HepG2 (cell line): ENCODE measurements around the gene TOR4A. TPM values are rescaled to one million over a fixed set of nuclear protein-coding genes. Genes with fewer than 3 reads are reported as not detected.
A peak's percentile ranks its signal among the peaks of the same experiment; 100 is the strongest.

ENCODE experiments used
- AHR ChIP-seq: IDR thresholded peaks from 2 replicates; pipeline ENCODE4 v1.6.1; 2018; ENCODE audit warnings: missing genetic modification reagents, missing compliant biosample characterization
- ARHGAP35 ChIP-seq: sonication (generic); formaldehyde crosslinking; IDR thresholded peaks from 2 replicates; pipeline ENCODE4 v1.9.0; 2022; ENCODE audit warnings: mild to moderate bottlenecking, inconsistent platforms, moderate library complexity, missing genetic modification reagents, borderline replicate concordance
- CTCF ChIP-seq: sonication (generic); formaldehyde crosslinking; IDR thresholded peaks from 2 replicates; pipeline ENCODE4 v1.5.0; 2020; ENCODE audit warnings: mild to moderate bottlenecking, missing genetic modification reagents, moderate library complexity
- E2F2 ChIP-seq: sonication (generic); formaldehyde crosslinking; IDR thresholded peaks from 2 replicates; pipeline ENCODE4 v1.4.0; 2020; ENCODE audit warnings: missing genetic modification reagents, borderline replicate concordance
- ETS1 ChIP-seq: sonication (generic); formaldehyde crosslinking; IDR thresholded peaks from 2 replicates; pipeline ENCODE4 v1.4.0; 2020; ENCODE audit warnings: missing genetic modification reagents
- HNRNPLL ChIP-seq: fragments of 200-400 bp; formaldehyde crosslinking; IDR thresholded peaks from 2 replicates; pipeline ENCODE4 v1.6.1; 2017; ENCODE audit warnings: mild to moderate bottlenecking, low read depth, low read length; ENCODE audit not compliant: poor library complexity, severe bottlenecking
- KLF6 ChIP-seq: IDR thresholded peaks from 2 replicates; pipeline ENCODE4 v1.8.0; 2016; ENCODE audit warnings: missing biosample characterization, missing genetic modification reagents
- MAF1 ChIP-seq: sonication (generic); formaldehyde crosslinking; IDR thresholded peaks from 2 replicates; pipeline ENCODE4 v1.5.0; 2020; ENCODE audit warnings: missing genetic modification reagents, borderline replicate concordance
- MEIS1 ChIP-seq: sonication (generic); formaldehyde crosslinking; IDR thresholded peaks from 2 replicates; pipeline ENCODE4 v1.9.0; 2021; ENCODE audit warnings: mild to moderate bottlenecking, missing genetic modification reagents, moderate library complexity, borderline replicate concordance
- RXRA ChIP-seq: sonication (generic); formaldehyde crosslinking; IDR thresholded peaks from 2 replicates; pipeline ENCODE4 v1.5.1; 2020; ENCODE audit warnings: missing genetic modification reagents
- UBTF ChIP-seq: sonication (generic); formaldehyde crosslinking; IDR thresholded peaks from 2 replicates; pipeline ENCODE4 v1.4.0; 2020; ENCODE audit warnings: mild to moderate bottlenecking, missing genetic modification reagents
- ZNF253 ChIP-seq: sonication (generic); formaldehyde crosslinking; IDR thresholded peaks from 2 replicates; pipeline ENCODE4 v1.8.0; 2022; ENCODE audit warnings: mild to moderate bottlenecking, missing genetic modification reagents, borderline replicate concordance
- ZNF281 ChIP-seq: sonication (generic); formaldehyde crosslinking; IDR thresholded peaks from 2 replicates; pipeline ENCODE4 v1.4.0; 2020; ENCODE audit warnings: missing genetic modification reagents, borderline replicate concordance
- ZNF30 ChIP-seq: sonication (generic); formaldehyde crosslinking; IDR thresholded peaks from 2 replicates; pipeline ENCODE4 v1.5.0; 2020; ENCODE audit warnings: mild to moderate bottlenecking, missing genetic modification reagents
- ZNF513 ChIP-seq: sonication (generic); formaldehyde crosslinking; conservative IDR thresholded peaks from 2 replicates; pipeline ENCODE4 v1.5.0; 2020; ENCODE audit warnings: missing genetic modification reagents
- polyA plus RNA-seq, 8 experiments: library from polyadenylated mRNA; depleted of rRNA in 3 of 8; stranded (reverse) in 7 of 8; unstranded in 1 of 8; fragments of >200 nt; fragmentation: Illumina TruSeq in 4 of 8; extraction: Trizol in 4 of 8; gene quantifications; 2 replicates each; pipeline versions ENCODE4 v1.2.1 to v1.2.3, GENCODE V29; 2011 to 2016; ENCODE audit warnings: low read depth in 4 of 8, missing spikeins in 1 of 8, mixed read lengths in 1 of 8; ENCODE audit not compliant: insufficient read depth in 1 of 8
- total RNA-seq, 5 experiments: library from RNA; depleted of rRNA; stranded (reverse); fragments of >200 nt; fragmentation: Illumina TruSeq; extraction: Trizol; gene quantifications; 2 replicates each; pipeline ENCODE4 v1.2.3, GENCODE V29; 2016; ENCODE audit warnings: low read depth in 1 of 5

TOR4A gene
- total and polyA plus RNA-seq, 2 of the 13 experiments (the other 11 are each of a cell fraction or from before 2014, with no cell fraction given), result 11.1 to 14.2 TPM

- TF ChIP-seq UBTF (peak; percentile 99), RXRA (CRISPR knock-in tag) (peak; percentile 63; the same call in 1 of the 2 replicates), E2F2 (CRISPR knock-in tag) (0 out of 2 replicates have a peak, but pooled peaks have one; percentile 46), ZNF513 (no peak), KLF6 (peak; percentile 57), CTCF (CRISPR knock-in tag) (peak; percentile 71), MAF1 (CRISPR knock-in tag) (0 out of 2 replicates have a peak, but pooled peaks have one; percentile 50), ZNF253 (CRISPR knock-in tag) (no peak; the same call in 1 of the 2 replicates), HNRNPLL (peak; percentile 93), ZNF281 (CRISPR knock-in tag) (no peak), ARHGAP35 (CRISPR knock-in tag) (peak; percentile 97), MEIS1 (CRISPR knock-in tag) (no peak; the same call in 1 of the 2 replicates), ZNF30 (CRISPR knock-in tag) (peak; percentile 64; the same call in 1 of the 2 replicates), ETS1 (CRISPR knock-in tag) (peak; percentile 91), AHR (CRISPR knock-in tag) (0 out of 2 replicates have a peak, but pooled peaks have one; percentile 57)
These were observed 37.1 kb upstream of the TOR4A start (continued) for GRCh38 chr9:137240318-137240840.
